Measurements from ENCODE around the gene NADSYN1. TPM values are rescaled to one million over a fixed set of nuclear protein-coding genes. Genes with fewer than 3 reads are reported as not detected.

Gene NADSYN1
- total RNA-seq, 1 experiment from 2014 or later = 58.2 TPM

GRCh38 chr11:71446942-71447688 lies 5.9 kb upstream of the NADSYN1 start:
- peaks cover 34% of the 10 kb centered on the region for H3K79me2 ChIP-seq (ENCODE audit: insufficient read depth, low read length)
- ChIA-PET CTCF (no interaction called here), POLR2A (interaction anchor here (1.5 kb wide), 2 partner anchors 9 to 14 kb away, joined by 3 to 5 read pairs; no protein-coding TSS in a partner anchor), RAD21 (ENCODE audit: low non-redundant PET in 1 of 2, low total read pairs in 2 of 2, uncharacterized antibody in 2 of 2, unreplicated experiment in 2 of 2) (no interaction called here)
- H3K9me2 ChIP-seq (ENCODE audit: insufficient read depth) = no peaks in the 10 kb centered on the region
- peaks cover 0 to 4% of the 10 kb centered on the region in 2 experiments; a peak in 1 of 4 replicates for H3K9me3 ChIP-seq (ENCODE audit: control insufficient read depth in 1 of 2, insufficient read depth in 1 of 2, low read depth in 1 of 2, low read length in 2 of 2)
- no peaks in the 10 kb centered on the region for H3K27me3 ChIP-seq (ENCODE audit: insufficient read depth, low read length)
- peak overlapping the region; percentile 94 for H3K4me2 ChIP-seq (ENCODE audit: low read length)
- H3K4me1 ChIP-seq (ENCODE audit: control insufficient read depth in 1 of 2, insufficient read depth in 2 of 2, low read length in 2 of 2) = peaks cover 5 to 16% of the 10 kb centered on the region in 2 experiments; a peak in 3 of 4 replicates
- TF ChIP-seq EZH2phosphoT487 (IDR thresholded peaks at IDR 0.05; ENCODE audit: borderline replicate concordance) = no peak
- H3K36me3 ChIP-seq (ENCODE audit: control insufficient read depth in 1 of 2, insufficient read depth in 2 of 2, low read length in 2 of 2) = peaks cover 30 to 48% of the 10 kb centered on the region in 2 experiments
- intact Hi-C loops (cut with micrococcal nuclease) = no loop called here
- peak overlapping the region; percentile 86 for H3K9ac ChIP-seq (ENCODE audit: low read length)
- H3K4me3 ChIP-seq (replicated peaks in 1 of 2; ENCODE audit: low read depth in 1 of 2, low read length in 2 of 2) = peak overlapping the region; percentile 77 to 93
- H3K27ac ChIP-seq (ENCODE audit: low read depth, low read length) = peak overlapping the region; percentile 53
- no peak overlapping the region for H2AFZ ChIP-seq (ENCODE audit: low read depth, low read length, poor library complexity, severe bottlenecking)
- ATAC-seq (no peak), DNase-seq (ENCODE audit: low read depth, low spot score) (no peak)
- TSS peak; percentile 61 for BruUV-seq (replicated peaks)
- H4K20me1 ChIP-seq (ENCODE audit: insufficient read depth) = no peaks in the 10 kb centered on the region

GRCh38 chr11:71447791-71448256 lies 5.2 kb upstream of the NADSYN1 start:
- RAD21 ChIA-PET (ENCODE audit: low non-redundant PET in 1 of 2, low total read pairs in 2 of 2, uncharacterized antibody in 2 of 2, unreplicated experiment in 2 of 2) = no interaction called here
- intact Hi-C loops (cut with micrococcal nuclease) = no loop called here
- POLR2A ChIA-PET = interaction anchor here (1.0 to 1.5 kb wide), 3 partner anchors 9 to 15 kb away, joined by 3 to 5 read pairs (median 5); no protein-coding TSS in a partner anchor
- ATAC-seq (peak; percentile 41), DNase-seq (ENCODE audit: low read depth, low spot score) (no peak)
- BruUV-seq (replicated peaks) = no TSS peak
- no peaks in the 10 kb centered on the region for H3K9me2 ChIP-seq (ENCODE audit: insufficient read depth)
- peaks cover 0 to 4% of the 10 kb centered on the region in 2 experiments; a peak in 1 of 4 replicates for H3K9me3 ChIP-seq (ENCODE audit: control insufficient read depth in 1 of 2, insufficient read depth in 1 of 2, low read depth in 1 of 2, low read length in 2 of 2)
- peak overlapping the region; percentile 94 for H3K4me2 ChIP-seq (ENCODE audit: low read length)
- H3K9ac ChIP-seq (ENCODE audit: low read length) = peak overlapping the region; percentile 86
- peak overlapping the region; percentile 77 to 93 for H3K4me3 ChIP-seq (replicated peaks in 1 of 2; ENCODE audit: low read depth in 1 of 2, low read length in 2 of 2)
- peak overlapping the region; percentile 53 for H3K27ac ChIP-seq (ENCODE audit: low read depth, low read length)
- peaks cover 34% of the 10 kb centered on the region for H3K79me2 ChIP-seq (ENCODE audit: insufficient read depth, low read length)
- H2AFZ ChIP-seq (ENCODE audit: low read depth, low read length, poor library complexity, severe bottlenecking) = no peak overlapping the region
- peaks cover 7 to 22% of the 10 kb centered on the region in 2 experiments; a peak in 3 of 4 replicates for H3K4me1 ChIP-seq (ENCODE audit: control insufficient read depth in 1 of 2, insufficient read depth in 2 of 2, low read length in 2 of 2)
- H3K27me3 ChIP-seq (ENCODE audit: insufficient read depth, low read length) = no peaks in the 10 kb centered on the region
- CTCF ChIA-PET = no interaction called here
- H3K36me3 ChIP-seq (ENCODE audit: control insufficient read depth in 1 of 2, insufficient read depth in 2 of 2, low read length in 2 of 2) = peaks cover 30 to 47% of the 10 kb centered on the region in 2 experiments
- H4K20me1 ChIP-seq (ENCODE audit: insufficient read depth) = no peaks in the 10 kb centered on the region
- TF ChIP-seq EGR1 (IDR thresholded peaks at IDR 0.05; ENCODE audit: low read depth) (no peak), MAX (IDR thresholded peaks at IDR 0.05) (no peak), CEBPB (IDR thresholded peaks at IDR 0.05; ENCODE audit: low read depth) (no peak), TCF7L2 (IDR thresholded peaks at IDR 0.05; ENCODE audit: borderline replicate concordance, extremely low read depth, insufficient read depth, insufficient read length) (no peak), FOSL1 (IDR thresholded peaks at IDR 0.05; ENCODE audit: low read depth) (no peak), POLR2AphosphoS5 (IDR thresholded peaks at IDR 0.05; ENCODE audit: low read depth, low read length) (no peak), ZFX (IDR thresholded peaks at IDR 0.05) (no peak), EZH2 (IDR thresholded peaks at IDR 0.05) (no peak), EZH2phosphoT487 (IDR thresholded peaks at IDR 0.05; ENCODE audit: borderline replicate concordance) (no peak), SRF (IDR thresholded peaks at IDR 0.05; ENCODE audit: low read depth) (no peak), RAD21 (IDR thresholded peaks at IDR 0.05; ENCODE audit: low read depth) (no peak), JUND (IDR thresholded peaks at IDR 0.05) (no peak), REST (IDR thresholded peaks at IDR 0.05; ENCODE audit: low read depth) (no peak), ZBTB33 (IDR thresholded peaks at IDR 0.05; ENCODE audit: extremely low read depth, insufficient replicate concordance, low read length) (no peak)

Data from HCT116 (cell line).